ENCODE measurements around the gene UNCX.

DNA sequence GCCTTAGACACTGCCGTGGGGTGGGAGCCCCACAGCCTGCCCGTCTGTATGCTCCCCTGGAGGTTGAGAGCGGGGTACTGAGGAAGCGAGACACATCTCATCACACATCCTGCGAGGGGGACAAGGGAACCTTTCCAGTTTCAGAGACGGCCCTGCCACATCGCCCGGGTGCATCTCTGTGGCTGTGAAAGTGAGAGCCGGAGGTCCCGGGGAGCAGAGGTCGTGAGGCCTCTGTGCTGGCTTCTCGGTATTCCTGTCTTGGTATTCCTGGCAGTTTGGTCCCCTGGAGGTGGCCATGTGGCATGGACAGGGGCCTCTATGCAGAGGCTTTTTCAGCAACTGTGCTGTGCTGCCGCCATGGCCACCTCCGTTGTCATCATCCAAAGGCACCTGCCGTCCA lies 30.8 kb upstream of the UNCX start:
- TF ChIP-seq, protein P1, sequence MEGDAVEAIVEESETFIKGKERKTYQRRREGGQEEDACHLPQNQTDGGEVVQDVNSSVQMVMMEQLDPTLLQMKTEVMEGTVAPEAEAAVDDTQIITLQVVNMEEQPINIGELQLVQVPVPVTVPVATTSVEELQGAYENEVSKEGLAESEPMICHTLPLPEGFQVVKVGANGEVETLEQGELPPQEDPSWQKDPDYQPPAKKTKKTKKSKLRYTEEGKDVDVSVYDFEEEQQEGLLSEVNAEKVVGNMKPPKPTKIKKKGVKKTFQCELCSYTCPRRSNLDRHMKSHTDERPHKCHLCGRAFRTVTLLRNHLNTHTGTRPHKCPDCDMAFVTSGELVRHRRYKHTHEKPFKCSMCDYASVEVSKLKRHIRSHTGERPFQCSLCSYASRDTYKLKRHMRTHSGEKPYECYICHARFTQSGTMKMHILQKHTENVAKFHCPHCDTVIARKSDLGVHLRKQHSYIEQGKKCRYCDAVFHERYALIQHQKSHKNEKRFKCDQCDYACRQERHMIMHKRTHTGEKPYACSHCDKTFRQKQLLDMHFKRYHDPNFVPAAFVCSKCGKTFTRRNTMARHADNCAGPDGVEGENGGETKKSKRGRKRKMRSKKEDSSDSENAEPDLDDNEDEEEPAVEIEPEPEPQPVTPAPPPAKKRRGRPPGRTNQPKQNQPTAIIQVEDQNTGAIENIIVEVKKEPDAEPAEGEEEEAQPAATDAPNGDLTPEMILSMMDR (IDR thresholded peaks at IDR 0.05), result no peak
- TF ChIP-seq POLR2A (IDR thresholded peaks at IDR 0.05), result no peak
